Activated naive CD4-positive, alpha-beta T cell (primary cell): ENCODE measurements around the gene MAGI1.
"Not testable (repeated sequence)": the region's sequence is repeated elsewhere in the genome, so short reads cannot be mapped to it uniquely, and the experiment has no call there.

Experiments used
- DNase-seq, 4 experiments: peaks; one replicate each; lab custom pipeline; 2025; lab: John Stamatoyannopoulos, UW

MAGI1 gene

GRCh38 chr3:65619888-65620287, 418.8 kb downstream of the MAGI1 start:
- no peak for DNase-seq

- DNase-seq = no peak
Measured at GRCh38 chr3:65619451-65619881, 419.3 kb downstream of the MAGI1 start.

- no peak for DNase-seq
Measured at GRCh38 chr3:65618599-65618998, 420.1 kb downstream of the MAGI1 start.

- no peak for DNase-seq
Measured at GRCh38 chr3:65617787-65618186, 420.9 kb downstream of the MAGI1 start.

- no peak for DNase-seq
Measured at GRCh38 chr3:65617209-65617608, 421.5 kb downstream of the MAGI1 start.

GRCh38 chr3:65616563-65616962, 422.2 kb downstream of the MAGI1 start:
- no peak for DNase-seq

GRCh38 chr3:65615329-65615728, 423.4 kb downstream of the MAGI1 start:
- DNase-seq = no peak

GRCh38 chr3:65614585-65614984, 424.1 kb downstream of the MAGI1 start:
- DNase-seq = no peak

- not testable (repeated sequence) for DNase-seq
Measured at GRCh38 chr3:65607965-65608460, 430.7 kb downstream of the MAGI1 start.

- DNase-seq = no peak
Measured at GRCh38 chr3:65607101-65607500, 431.6 kb downstream of the MAGI1 start.

- DNase-seq = no peak
Measured at GRCh38 chr3:65605876-65606432, 432.8 kb downstream of the MAGI1 start.

- no peak for DNase-seq
Measured at GRCh38 chr3:65604863-65605526, 433.7 kb downstream of the MAGI1 start.

GRCh38 chr3:65603631-65604030, 435.1 kb downstream of the MAGI1 start:
- DNase-seq = no peak

GRCh38 chr3:65600888-65601287, 437.8 kb downstream of the MAGI1 start:
- no peak for DNase-seq

- no peak for DNase-seq
Measured at GRCh38 chr3:65597952-65598413, 440.7 kb downstream of the MAGI1 start.

- no peak for DNase-seq
Measured at GRCh38 chr3:65597226-65597951, 441.3 kb downstream of the MAGI1 start.

- no peak for DNase-seq
Measured at GRCh38 chr3:65596571-65597225, 442.0 kb downstream of the MAGI1 start.

- DNase-seq = no peak
Measured at GRCh38 chr3:65596029-65596300, 442.8 kb downstream of the MAGI1 start.

GRCh38 chr3:65595222-65596028, 443.3 kb downstream of the MAGI1 start:
- no peak for DNase-seq

- DNase-seq = no peak
Measured at GRCh38 chr3:65593780-65594752, 444.7 kb downstream of the MAGI1 start.

- DNase-seq = no peak
Measured at GRCh38 chr3:65591313-65591712, 447.4 kb downstream of the MAGI1 start.
